Smooth muscle cell (in vitro differentiated cells): Measurements from ENCODE around the gene MAPKAPK2. TPM values are rescaled to one million over a fixed set of nuclear protein-coding genes. Genes with fewer than 3 reads are reported as not detected.

Experiments
- DNase-seq: peaks from one replicate; lab custom pipeline; 2025; ENCODE audit not compliant: unreplicated experiment; lab: John Stamatoyannopoulos, UW
- H2AFZ ChIP-seq: fragments of 200-600 bp; sonication (generic); 2 replicates; pipeline ENCODE4 v1.6.0; 2016; ENCODE audit warnings: antibody characterized with exemption, low read depth, mild to moderate bottlenecking
- H3F3A ChIP-seq: fragments of 200-600 bp; sonication (generic); 2 replicates; pipeline ENCODE4 v1.6.0; 2017; ENCODE audit warnings: antibody characterized with exemption, low read depth
- H3K27ac ChIP-seq: fragments of 200-600 bp; sonication (generic); 2 replicates; pipeline ENCODE4 v1.5.1; 2016; ENCODE audit warnings: low read depth, mild to moderate bottlenecking
- H3K27me3 ChIP-seq: fragments of 200-600 bp; sonication (generic); 2 replicates; pipeline ENCODE4 v1.6.1; 2016; ENCODE audit warnings: low read depth, mild to moderate bottlenecking
- H3K36me3 ChIP-seq: fragments of 200-600 bp; sonication (generic); 2 replicates; pipeline ENCODE4 v1.5.1; 2016; ENCODE audit warnings: low read depth
- H3K4me1 ChIP-seq: fragments of 200-600 bp; sonication (generic); 2 replicates; pipeline ENCODE4 v1.5.1; 2016; ENCODE audit warnings: low read depth
- H3K4me2 ChIP-seq: fragments of 200-600 bp; sonication (generic); 2 replicates; pipeline ENCODE4 v1.6.0; 2016; ENCODE audit warnings: mild to moderate bottlenecking
- H3K4me3 ChIP-seq: fragments of 200-600 bp; sonication (generic); 2 replicates; pipeline ENCODE4 v1.5.1; 2016; ENCODE audit warnings: mild to moderate bottlenecking
- H3K79me2 ChIP-seq: fragments of 200-600 bp; sonication (generic); 2 replicates; pipeline ENCODE4 v1.6.0; 2016; ENCODE audit warnings: low read depth, mild to moderate bottlenecking
- H3K9ac ChIP-seq: fragments of 200-600 bp; sonication (generic); 2 replicates; pipeline ENCODE4 v1.6.0; 2016; ENCODE audit warnings: low read depth
- H3K9me3 ChIP-seq: fragments of 200-600 bp; sonication (generic); replicated peaks from 2 replicates; pipeline ENCODE4 v1.5.1; 2016; ENCODE audit warnings: low read depth
- H4K20me1 ChIP-seq: fragments of 200-600 bp; sonication (generic); 2 replicates; pipeline ENCODE4 v1.6.0; 2016; ENCODE audit warnings: low read depth
- WGBS: methylation state at CpG from one replicate; pipeline ENCODE4 v1.1.7; 2016; ENCODE audit warnings: low lambda C conversion rate; 5-methylcytosine and 5-hydroxymethylcytosine counted together
- polyA plus RNA-seq: library from polyadenylated mRNA; unstranded; fragments of >200 nt; fragmentation: Nextera tagmentation; extraction: Ambion mirVana; gene quantifications from 2 replicates; pipeline ENCODE4 v1.2.1, GENCODE V29; 2016
- total RNA-seq: library from RNA; depleted of rRNA; stranded (reverse); fragments of >200 nt; gene quantifications from 2 replicates; pipeline ENCODE4 v1.2.3, GENCODE V29; 2014
- TF ChIP-seq, protein P1 (sequence below): fragments of 200-600 bp; sonication (generic); IDR thresholded peaks from 2 replicates; pipeline ENCODE4 v1.5.1; 2017; ENCODE audit warnings: borderline replicate concordance, mild to moderate bottlenecking, antibody characterized with exemption; ENCODE audit not compliant: insufficient read depth, poor library complexity, severe bottlenecking

MAPKAPK2 gene
- total and polyA plus RNA-seq, 2 experiments from 2014 or later, result 14.3 to 40.9 TPM

DNA sequence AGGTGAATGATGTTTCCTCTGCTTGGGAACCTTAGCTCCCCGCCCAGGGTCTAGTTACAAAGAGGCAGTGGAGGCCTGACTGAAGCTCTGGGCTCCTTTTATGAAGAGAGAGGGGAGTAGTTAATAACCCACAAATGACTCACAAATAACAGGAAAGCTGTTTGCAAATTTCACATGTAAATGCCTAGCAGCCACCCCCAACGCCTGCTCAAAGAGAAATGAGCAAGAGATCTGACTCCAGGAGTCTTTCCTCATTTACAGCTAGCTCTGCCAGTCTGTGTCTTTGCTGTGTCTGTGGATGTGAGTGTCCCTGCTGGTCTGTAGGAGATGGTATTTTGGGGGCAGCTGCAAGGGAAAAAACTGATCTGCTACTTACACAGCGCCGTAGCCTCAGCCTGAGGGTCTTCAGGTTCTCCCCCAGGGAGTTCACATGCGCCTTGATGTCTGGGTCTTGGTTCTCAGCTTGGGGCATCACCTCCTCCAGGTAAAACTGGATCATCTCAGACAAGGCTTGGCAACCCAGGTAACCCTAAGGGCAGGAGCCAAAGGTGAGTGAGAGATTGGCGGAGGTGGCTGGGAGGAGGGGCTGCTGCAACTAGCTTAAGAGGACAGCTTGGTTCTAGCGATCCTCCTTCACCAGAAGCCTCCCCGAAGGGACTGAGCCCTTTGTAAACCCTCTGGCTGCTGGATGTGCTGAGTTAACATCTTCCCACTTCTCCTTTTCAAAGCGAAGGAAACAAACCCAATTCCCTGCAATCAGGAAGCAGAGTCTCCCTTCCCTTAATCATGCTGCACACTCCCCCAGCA, 86.0 kb downstream of the MAPKAPK2 start, which contains the start of gene IL19:
Gene IL19, plus strand, starts transcription at position 243 of the 807 bp plus-strand sequence. CDS start 65,890 bp downstream, outside the sequence.
- Histone ChIP-seq H3K79me2 (no peaks in the 10 kb centered on the region), H3K4me1 (peaks cover 26% of the 10 kb centered on the region), H2AFZ (no peak within 1 kb of the TSS), H4K20me1 (no peaks in the 10 kb centered on the region), H3K9me3 (no peaks in the 10 kb centered on the region), H3K36me3 (no peaks in the 10 kb centered on the region), H3K9ac (peak within 1 kb of the TSS; percentile 31), H3K4me3 (no peak within 1 kb of the TSS), H3K27ac (peak within 1 kb of the TSS; percentile 65), H3F3A (peaks cover 11% of the 10 kb centered on the region), H3K27me3 (no peaks in the 10 kb centered on the region), H3K4me2 (peak within 1 kb of the TSS; percentile 81)
- WGBS, result 43% methylated on average over 9 of the region's 9 CpGs
- DNase-seq, result peak; percentile 9
- TF ChIP-seq, protein P1, sequence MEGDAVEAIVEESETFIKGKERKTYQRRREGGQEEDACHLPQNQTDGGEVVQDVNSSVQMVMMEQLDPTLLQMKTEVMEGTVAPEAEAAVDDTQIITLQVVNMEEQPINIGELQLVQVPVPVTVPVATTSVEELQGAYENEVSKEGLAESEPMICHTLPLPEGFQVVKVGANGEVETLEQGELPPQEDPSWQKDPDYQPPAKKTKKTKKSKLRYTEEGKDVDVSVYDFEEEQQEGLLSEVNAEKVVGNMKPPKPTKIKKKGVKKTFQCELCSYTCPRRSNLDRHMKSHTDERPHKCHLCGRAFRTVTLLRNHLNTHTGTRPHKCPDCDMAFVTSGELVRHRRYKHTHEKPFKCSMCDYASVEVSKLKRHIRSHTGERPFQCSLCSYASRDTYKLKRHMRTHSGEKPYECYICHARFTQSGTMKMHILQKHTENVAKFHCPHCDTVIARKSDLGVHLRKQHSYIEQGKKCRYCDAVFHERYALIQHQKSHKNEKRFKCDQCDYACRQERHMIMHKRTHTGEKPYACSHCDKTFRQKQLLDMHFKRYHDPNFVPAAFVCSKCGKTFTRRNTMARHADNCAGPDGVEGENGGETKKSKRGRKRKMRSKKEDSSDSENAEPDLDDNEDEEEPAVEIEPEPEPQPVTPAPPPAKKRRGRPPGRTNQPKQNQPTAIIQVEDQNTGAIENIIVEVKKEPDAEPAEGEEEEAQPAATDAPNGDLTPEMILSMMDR, result no peak

DNA sequence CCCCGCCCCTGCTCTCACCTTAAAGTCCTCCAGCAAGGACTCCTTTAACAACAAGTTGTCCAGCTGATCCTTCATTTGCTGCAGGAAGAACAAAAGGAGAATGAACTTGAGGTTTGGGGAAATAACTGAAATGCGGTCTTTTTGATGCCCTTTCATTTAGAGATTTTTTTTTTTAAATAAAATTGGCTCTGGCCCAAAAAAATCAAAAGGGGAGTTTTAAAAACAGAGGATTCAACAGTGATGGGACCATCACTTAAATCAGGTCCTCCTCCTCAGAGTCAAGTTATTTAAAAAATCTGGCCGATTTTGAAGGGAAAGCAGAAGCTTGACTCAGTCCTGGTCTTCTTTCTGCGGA, 86.6 kb downstream of the MAPKAPK2 start:
- Histone ChIP-seq H2AFZ (no peak overlapping the region), H3K27me3 (no peaks in the 10 kb centered on the region), H3K36me3 (no peaks in the 10 kb centered on the region), H3K79me2 (no peaks in the 10 kb centered on the region), H3F3A (peaks cover 8% of the 10 kb centered on the region), H4K20me1 (no peaks in the 10 kb centered on the region), H3K4me1 (peaks cover 21% of the 10 kb centered on the region), H3K4me2 (peak overlapping the region; percentile 81), H3K9me3 (no peaks in the 10 kb centered on the region), H3K4me3 (no peak overlapping the region), H3K27ac (peak overlapping the region; percentile 65), H3K9ac (no peak overlapping the region)
- TF ChIP-seq, protein P1, result no peak
- WGBS, result 85% methylated on average over 4 of the region's 4 CpGs
- DNase-seq, result no peak

DNA sequence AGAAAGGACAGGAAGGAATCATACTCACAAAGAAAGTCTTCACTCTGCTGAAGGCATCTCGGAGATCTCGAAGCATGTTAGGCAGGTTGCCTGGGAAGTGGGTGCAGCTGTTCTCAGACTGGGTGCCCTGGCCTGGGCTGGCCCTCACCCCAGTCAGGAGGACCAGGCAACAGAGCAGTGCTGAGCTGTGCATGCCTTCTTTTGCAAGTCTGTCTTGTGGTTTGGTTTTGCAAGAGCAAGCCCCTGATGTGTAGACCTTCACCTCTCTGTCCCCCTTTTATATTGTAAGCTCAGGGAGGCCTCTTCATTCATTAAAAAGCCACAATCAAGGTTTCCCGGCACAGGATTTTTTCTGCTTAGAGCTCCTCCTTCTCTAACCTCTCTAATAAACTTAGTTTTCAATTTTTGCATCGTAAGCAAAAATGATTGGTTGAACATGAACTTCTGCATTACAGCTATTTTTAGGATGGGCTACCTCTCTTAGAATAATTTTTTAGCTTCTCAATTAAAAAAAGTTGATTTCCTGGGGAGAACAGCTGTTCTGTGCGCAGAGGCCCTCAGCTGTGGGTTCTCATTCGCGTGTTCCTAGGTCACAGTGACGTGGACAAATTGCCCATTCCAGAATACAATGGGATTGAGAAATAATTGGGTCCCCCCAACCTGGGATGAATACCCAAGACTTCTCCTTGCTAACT, 87.7 kb downstream of the MAPKAPK2 start, which contains the start of gene IL10:
Gene IL10, minus strand, starts transcription at position 252 of the 695 bp plus-strand sequence. Its CDS starts 59 bp downstream, at position 193.
- WGBS, result 92% methylated on average over 8 of the region's 8 CpGs
- Histone ChIP-seq H3K9ac (no peak within 1 kb of the TSS), H3K79me2 (no peaks in the 10 kb centered on the region)

More for the DNA sequence above, 87.7 kb downstream of the MAPKAPK2 start, which contains the start of gene IL10:
- Histone ChIP-seq H3K36me3 (no peaks in the 10 kb centered on the region), H2AFZ (no peak within 1 kb of the TSS), H3K4me2 (peak within 1 kb of the TSS; percentile 81), H4K20me1 (no peaks in the 10 kb centered on the region), H3K4me3 (no peak within 1 kb of the TSS), H3K4me1 (peaks cover 21% of the 10 kb centered on the region), H3K27me3 (no peaks in the 10 kb centered on the region), H3K9me3 (no peaks in the 10 kb centered on the region), H3K27ac (no peak within 1 kb of the TSS), H3F3A (peaks cover 2% of the 10 kb centered on the region)
- DNase-seq, result no peak
- TF ChIP-seq, protein P1, result no peak
